GM19099 (cell line): Measurements from ENCODE around the gene OR8H2.

Source experiments
- POLR2A ChIP-seq: IDR thresholded peaks from 3 replicates; pipeline ENCODE4 v1.6.1; 2011; ENCODE audit warnings: low read depth; ENCODE audit not compliant: insufficient read length; ENCODE audit errors: extremely low read depth

The OR8H2 gene

DNA sequence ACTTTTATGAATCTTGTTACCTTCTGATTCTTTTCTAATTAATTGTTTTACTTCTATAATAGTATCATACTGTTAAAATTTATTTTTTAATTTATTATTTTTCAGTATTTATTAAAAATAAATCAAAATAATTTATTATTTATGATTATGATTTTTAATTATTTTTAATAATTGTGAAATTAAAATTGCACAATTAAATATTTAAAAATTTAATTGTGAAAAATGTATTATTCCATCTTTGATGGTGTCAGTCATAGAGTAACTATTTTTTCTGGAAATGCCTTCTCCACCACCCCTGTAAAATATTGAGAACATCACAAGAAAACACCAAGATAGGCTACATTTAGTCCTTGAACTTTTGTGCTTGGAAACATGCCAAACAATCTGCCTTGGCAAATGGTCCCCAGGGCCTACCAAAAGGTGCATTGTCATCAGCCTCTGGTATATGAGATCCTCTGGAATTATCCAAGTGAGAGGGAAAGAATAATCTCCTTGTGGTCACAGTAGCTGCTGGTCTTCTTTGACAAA is at the start of gene OR8H2:
OR8H2 (plus strand) TSS at position 478 of the 528 bp plus-strand sequence. CDS start 1,356 bp downstream, outside the sequence.
- no peak for TF ChIP-seq POLR2A

DNA sequence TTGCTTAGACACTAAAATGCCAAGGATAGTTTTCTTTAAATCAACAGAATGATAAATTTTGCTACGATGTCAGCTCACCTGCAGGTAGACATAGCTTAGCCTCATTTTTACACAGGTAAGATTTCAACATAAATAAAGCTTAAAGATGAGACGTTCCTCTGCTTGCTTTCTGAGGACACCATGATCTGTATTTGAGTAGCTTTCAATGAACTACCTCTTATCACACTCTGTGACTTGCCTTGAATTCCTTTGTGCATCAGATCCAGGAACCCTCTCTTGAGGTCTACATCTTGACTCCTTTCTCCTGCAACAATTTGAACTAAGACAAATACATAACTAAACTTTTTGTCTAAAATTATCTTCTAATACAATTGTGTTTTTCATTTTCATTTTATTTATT is 36.5 kb upstream of the OR8H2 start:
- TF ChIP-seq POLR2A, result no peak

GRCh38 chr11:56089697-56090096 is 13.8 kb upstream of the OR8H2 start:
- TF ChIP-seq POLR2A, result no peak

DNA sequence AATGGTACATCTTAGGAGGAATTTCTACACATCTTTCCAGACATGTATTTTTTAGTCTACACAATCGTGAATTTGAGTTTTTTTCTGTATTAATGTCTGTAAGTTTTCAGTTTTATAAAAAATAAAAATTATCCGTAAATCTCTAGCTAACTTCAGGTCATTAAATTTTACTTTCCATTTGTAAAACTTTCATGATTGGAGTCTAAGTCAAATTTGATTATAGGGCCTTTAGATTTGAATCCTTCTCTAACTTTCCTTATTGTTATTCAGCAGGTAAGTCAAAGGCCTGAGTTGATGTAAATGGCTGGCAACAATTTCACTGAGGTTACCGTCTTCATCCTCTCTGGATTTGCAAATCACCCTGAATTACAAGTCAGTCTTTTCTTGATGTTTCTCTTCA is 10.5 kb upstream of the OR8H2 start, which contains the start of gene OR8I2:
OR8I2 (plus strand) TSS at position 301 of the 400 bp plus-strand sequence; CDS start at position 301, 0 bp downstream.
- no peak for TF ChIP-seq POLR2A

- no peak for TF ChIP-seq POLR2A
These were observed 18.6 kb downstream of the OR8H2 start, which contains the start of gene OR8H3 for GRCh38 chr11:56122073-56122472. OR8H3 (plus strand) TSS chr11:56122373; CDS start chr11:56122373, 0 bp downstream.

DNA sequence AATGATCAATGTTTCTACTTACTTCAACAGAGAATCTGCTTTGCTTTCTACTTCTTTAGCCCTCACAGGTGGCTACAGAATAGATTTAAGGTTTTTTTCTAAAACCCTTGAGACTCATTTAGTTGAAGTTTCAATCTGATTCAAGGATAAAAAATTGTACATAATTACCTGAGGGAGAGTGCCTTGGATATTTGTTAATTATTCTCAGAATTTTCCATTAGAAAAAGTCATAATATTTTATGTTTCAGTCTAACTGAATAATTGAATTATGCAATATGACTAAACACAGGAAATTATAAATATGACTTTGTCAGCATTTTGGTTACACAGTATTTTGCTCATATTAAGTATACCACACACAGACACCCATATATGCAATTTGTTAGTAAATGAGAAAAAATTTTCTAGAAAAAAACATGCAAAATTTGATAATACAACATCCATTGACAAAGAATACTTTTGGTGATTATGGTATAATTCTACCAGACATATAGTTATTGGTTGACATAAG is 36.7 kb downstream of the OR8H2 start, which contains the start of gene OR8J3:
OR8J3 (minus strand) TSS at position 51 of the 511 bp plus-strand sequence. CDS start 2,483 bp downstream, outside the sequence.
- TF ChIP-seq POLR2A, result no peak

GRCh38 chr11:56151376-56151775 is 47.9 kb downstream of the OR8H2 start:
- no peak for TF ChIP-seq POLR2A

DNA sequence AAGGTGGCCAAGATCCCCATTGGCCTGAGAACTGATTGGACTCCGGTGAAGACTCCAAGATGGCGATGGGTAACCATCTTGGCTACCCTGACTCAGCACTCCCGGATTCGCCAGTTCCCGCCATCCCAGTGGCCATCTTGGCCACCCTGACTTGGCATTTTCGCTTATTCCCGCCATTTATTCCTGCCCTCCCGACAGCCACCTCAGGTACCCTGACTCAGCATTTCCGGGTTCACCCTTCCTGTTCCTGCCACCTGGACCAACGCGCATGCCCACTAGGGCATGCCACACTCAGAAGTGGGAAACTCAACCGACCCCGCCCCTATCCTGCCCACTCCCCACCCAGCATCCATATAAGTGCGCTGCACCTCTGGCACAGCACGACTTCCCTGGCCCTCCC is 48.8 kb downstream of the OR8H2 start:
- no peak for TF ChIP-seq POLR2A
